Measurements from ENCODE around the gene CENPE.

Gene CENPE

DNA sequence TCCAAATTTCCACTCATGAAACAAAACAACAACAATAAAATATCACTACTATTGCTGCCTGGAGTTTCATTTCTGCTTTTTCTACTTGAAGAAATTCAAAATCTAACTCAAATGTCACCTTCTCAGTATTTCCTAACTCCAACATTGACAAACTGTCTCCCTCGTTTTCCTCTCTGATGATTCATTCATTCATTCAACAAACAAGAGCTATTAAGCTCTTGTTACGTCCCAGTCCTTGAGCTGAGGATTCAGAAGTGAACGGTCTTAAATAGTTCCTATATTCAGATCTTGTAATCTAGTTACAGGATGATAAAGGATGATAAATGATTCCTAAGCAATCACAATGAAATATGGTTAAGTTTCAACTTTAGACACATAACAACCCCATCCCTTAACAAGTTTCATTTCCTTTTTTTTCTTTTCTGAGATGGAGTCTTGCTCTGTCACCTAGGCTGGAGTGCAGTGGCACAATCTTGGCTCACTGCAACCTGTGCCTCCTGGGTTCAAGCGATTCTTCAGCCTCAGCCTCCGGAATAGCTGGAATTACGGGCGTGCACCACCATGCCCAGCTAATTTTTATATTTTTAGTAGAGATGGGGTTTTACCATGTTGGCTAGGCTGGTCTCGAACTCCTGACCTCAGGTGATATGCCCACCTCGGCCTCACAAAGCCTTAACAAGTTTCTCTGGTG lies 123.3 kb downstream of the CENPE start:
- no peak for DNase-seq

DNA sequence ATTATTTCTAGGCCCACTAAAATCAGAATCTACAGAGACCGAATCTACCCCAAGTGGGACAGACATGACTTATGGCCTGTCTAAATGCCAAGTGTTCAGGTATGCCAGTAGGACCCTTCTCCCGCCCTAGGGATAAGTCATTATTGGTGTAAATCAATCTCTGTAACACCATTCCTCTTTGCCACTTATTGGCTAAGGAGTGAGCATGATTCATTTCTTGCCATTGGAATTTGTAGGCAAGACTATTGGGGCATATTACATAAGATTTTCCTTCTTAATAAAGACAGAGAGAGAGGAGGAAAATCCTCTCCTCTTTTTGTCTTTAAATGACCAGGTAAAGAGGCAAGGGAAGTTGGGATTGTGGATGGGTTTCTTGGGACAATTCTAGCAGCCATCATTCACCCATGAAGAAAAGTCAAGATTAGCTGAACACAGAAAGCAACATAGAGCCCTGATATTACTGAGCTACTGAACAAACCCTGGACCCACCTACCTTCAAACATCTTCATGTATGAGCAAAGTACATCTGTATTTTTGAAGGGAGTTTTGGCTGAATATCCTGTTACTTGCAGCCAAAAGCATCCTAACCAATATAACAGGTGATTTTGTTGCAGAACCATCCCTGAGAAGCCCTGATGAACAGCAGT lies 124.2 kb downstream of the CENPE start:
- DNase-seq = no peak

DNA sequence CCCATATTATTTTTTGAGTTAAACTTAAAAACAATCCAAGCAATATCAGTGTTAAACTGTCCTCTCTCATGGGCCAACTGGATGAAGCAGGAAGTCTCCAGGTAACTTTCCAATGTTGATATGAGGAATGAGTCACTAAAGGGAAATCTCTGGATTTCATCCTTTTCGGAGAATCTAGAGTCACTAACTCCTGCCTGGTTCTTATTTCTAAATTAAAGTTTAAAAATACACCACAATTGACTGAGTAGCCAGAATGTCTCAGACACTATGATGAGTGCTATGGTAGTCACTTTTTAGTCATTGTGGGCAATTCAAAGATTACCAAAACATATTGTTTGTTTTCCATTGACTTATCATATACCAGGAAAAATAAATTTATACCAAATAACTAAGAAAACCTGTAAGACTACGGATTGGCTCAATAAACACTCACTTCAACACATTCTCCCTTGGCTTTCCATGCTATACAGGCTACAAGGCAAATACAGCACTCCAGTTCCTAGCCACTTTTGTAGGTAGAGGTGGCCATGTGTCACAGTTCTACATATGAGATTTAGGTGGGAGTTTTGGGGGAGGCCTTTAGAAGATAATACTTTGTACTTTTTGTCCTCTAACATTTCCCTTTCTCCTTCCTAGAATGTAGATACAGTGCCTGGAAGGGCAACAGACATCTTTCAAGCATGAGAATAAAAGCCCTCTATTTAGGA lies 130.1 kb downstream of the CENPE start:
- no peak for DNase-seq

DNA sequence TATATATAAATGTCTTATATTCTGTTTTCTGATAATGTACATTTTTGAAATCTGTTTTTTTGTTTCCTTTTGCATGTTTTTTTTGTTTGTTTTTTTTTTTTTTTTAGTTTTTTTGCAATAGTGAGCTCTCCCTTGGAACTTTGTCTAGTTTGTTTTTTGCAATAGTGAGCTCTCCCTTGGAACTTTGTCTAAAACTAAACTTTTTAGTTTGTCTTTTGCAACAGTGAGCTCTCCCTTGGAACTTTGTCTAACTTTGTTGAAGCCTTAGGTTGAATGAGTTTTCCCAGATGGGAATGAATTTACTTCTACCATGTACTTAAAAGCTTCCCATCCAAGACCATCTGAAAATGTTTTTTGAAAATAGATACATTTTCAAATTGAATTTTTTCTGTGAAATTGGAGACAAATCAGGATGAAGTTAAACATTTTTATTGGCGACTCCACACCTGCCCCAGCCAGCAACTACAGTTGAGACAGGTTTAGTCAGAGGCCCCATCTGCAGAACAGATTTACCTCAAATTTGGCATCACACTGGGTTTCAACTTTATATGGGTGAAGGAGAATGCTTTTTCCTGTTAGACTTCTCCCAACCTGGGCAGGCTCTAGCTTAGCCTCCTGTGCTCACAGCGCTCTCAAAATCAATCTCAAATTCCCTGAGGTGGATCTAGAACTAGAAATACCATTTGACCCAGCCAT lies 137.5 kb downstream of the CENPE start:
- no peak for DNase-seq

Data from NCI-H69 (cell line).